Esophagus muscularis mucosa (tissue), 4 donors: ENCODE data around the gene TMEM125.

Source experiments
- EP300 ChIP-seq: sonication (generic); formaldehyde crosslinking; IDR thresholded peaks from one replicate; pipeline ENCODE4 v1.6.1; 2017; ENCODE audit warnings: antibody characterized with exemption
- POLR2A ChIP-seq: fragments of 450-650 bp; IDR thresholded peaks from one replicate; pipeline ENCODE4 v1.6.1; 2017; ENCODE audit warnings: antibody characterized with exemption, moderate library complexity, mild to moderate bottlenecking, low read depth
- POLR2AphosphoS5 ChIP-seq, 2 donors: sonication (generic); formaldehyde crosslinking; IDR thresholded peaks; one replicate each; pipeline ENCODE4 v1.6.1; 2017; ENCODE audit warnings: antibody characterized with exemption in 2 of 2
- TF ChIP-seq, protein P1 (sequence below), 3 experiments: fragments of 200-600 bp in 2 of 3; fragments of 450-650 bp in 1 of 3; sonication (generic) in 2 of 3; IDR thresholded peaks; one replicate each; pipeline ENCODE4 v1.5.1; 2017 to 2019; ENCODE audit warnings: antibody characterized with exemption in 3 of 3, mild to moderate bottlenecking in 2 of 3, moderate library complexity in 1 of 3

DNA sequence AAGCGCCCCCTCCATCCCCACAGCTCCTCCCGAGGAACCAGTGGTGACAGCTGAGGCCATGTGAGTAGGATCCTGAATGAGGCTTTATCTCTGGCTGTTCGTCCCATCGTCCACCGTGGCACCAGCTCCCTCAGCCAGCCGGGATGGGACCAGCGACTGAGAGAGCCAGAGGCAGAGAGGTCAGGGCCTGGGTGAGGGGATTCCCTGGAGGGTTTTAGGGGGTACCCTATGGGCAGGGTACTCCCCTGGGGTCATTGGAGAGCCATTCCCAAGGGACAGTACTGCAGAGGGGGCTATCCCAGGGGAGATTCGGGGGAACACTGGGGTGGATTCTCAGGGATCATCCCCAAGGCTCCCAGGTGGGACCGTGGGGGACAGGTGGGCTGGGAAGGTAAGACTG is 2.4 kb downstream of the TMEM125 start:
- TF ChIP-seq, protein P1, sequence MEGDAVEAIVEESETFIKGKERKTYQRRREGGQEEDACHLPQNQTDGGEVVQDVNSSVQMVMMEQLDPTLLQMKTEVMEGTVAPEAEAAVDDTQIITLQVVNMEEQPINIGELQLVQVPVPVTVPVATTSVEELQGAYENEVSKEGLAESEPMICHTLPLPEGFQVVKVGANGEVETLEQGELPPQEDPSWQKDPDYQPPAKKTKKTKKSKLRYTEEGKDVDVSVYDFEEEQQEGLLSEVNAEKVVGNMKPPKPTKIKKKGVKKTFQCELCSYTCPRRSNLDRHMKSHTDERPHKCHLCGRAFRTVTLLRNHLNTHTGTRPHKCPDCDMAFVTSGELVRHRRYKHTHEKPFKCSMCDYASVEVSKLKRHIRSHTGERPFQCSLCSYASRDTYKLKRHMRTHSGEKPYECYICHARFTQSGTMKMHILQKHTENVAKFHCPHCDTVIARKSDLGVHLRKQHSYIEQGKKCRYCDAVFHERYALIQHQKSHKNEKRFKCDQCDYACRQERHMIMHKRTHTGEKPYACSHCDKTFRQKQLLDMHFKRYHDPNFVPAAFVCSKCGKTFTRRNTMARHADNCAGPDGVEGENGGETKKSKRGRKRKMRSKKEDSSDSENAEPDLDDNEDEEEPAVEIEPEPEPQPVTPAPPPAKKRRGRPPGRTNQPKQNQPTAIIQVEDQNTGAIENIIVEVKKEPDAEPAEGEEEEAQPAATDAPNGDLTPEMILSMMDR (IDR thresholded peaks at IDR 0.05), result no peak
- no peak for TF ChIP-seq EP300
- TF ChIP-seq POLR2A, result no peak
- no peak for TF ChIP-seq POLR2AphosphoS5 (IDR thresholded peaks at IDR 0.05)
